Measurements from ENCODE around the gene DNAH1.

- TF ChIP-seq CTCF (IDR thresholded peaks at IDR 0.05 in 2 of 3, conservative IDR thresholded peaks at IDR 0.05 in 1 of 3; ENCODE audit: borderline replicate concordance in 1 of 3, insufficient read depth in 1 of 3, low read depth in 2 of 3, low read length in 2 of 3) (no peak), POLR2A (IDR thresholded peaks at IDR 0.05; ENCODE audit: borderline replicate concordance, extremely low read depth, insufficient read depth, insufficient read length) (no peak), MAX (IDR thresholded peaks at IDR 0.05) (no peak), EZH2 (IDR thresholded peaks at IDR 0.05) (no peak), POLR2AphosphoS5 (IDR thresholded peaks at IDR 0.05; ENCODE audit: low read depth, low read length) (no peak), FOSL1 (IDR thresholded peaks at IDR 0.05; ENCODE audit: low read depth) (no peak), CBX3 (IDR thresholded peaks at IDR 0.05; ENCODE audit: low read depth) (no peak), ZNF274 (IDR thresholded peaks at IDR 0.05; ENCODE audit: low read depth, low read length) (no peak), RAD21 (IDR thresholded peaks at IDR 0.05; ENCODE audit: low read depth) (no peak), EZH2phosphoT487 (IDR thresholded peaks at IDR 0.05; ENCODE audit: borderline replicate concordance) (no peak), ELF1 (IDR thresholded peaks at IDR 0.05; ENCODE audit: borderline replicate concordance, low read depth) (no peak), EGR1 (IDR thresholded peaks at IDR 0.05; ENCODE audit: low read depth) (no peak), CEBPB (IDR thresholded peaks at IDR 0.05; ENCODE audit: low read depth) (no peak), ATF3 (IDR thresholded peaks at IDR 0.05) (no peak)
Measured at GRCh38 chr3:52366527-52366926, 50.4 kb downstream of the DNAH1 start.
